Measurements from ENCODE around the gene ZNF451. TPM values are rescaled to one million over a fixed set of nuclear protein-coding genes. Genes with fewer than 3 reads are reported as not detected.

The ZNF451 gene
- total RNA-seq, 1 experiment from 2014 or later: 50.6 TPM

GRCh38 chr6:57180596-57180995, 90.6 kb downstream of the ZNF451 start:
- POLR2A ChIA-PET (ENCODE audit: unreplicated experiment): interaction anchor here (0.6 kb wide), 1 partner anchor 434 kb away, joined by 8 read pairs; no protein-coding TSS in a partner anchor
- no peaks in the 10 kb centered on the region for H3K9me3 ChIP-seq (ENCODE audit: insufficient read depth, low read depth)
- TF ChIP-seq CTCF (conservative IDR thresholded peaks at IDR 0.05) (no peak), EZH2 (IDR thresholded peaks at IDR 0.05; ENCODE audit: low read depth) (no peak)
- BruUV-seq (replicated peaks): no TSS peak
- CTCF ChIA-PET: no interaction called here
- no peak for DNase-seq
- H3K4me2 ChIP-seq: no peak overlapping the region
- no peak overlapping the region for H3K4me3 ChIP-seq
- H3K9me2 ChIP-seq (ENCODE audit: insufficient read depth): no peaks in the 10 kb centered on the region
- no peaks in the 10 kb centered on the region for H3K27me3 ChIP-seq (ENCODE audit: insufficient read depth, low read depth)
- H3K79me2 ChIP-seq (ENCODE audit: low read depth): peaks cover 59% of the 10 kb centered on the region
- no peaks in the 10 kb centered on the region for H4K20me1 ChIP-seq (ENCODE audit: insufficient read depth)
- no peak overlapping the region for H2AFZ ChIP-seq
- H3K27ac ChIP-seq: no peak overlapping the region
- H3F3A ChIP-seq (ENCODE audit: insufficient read depth, low read depth): no peaks in the 10 kb centered on the region
- H3K36me3 ChIP-seq (ENCODE audit: low read depth): peaks cover 12% of the 10 kb centered on the region
- peaks cover 6% of the 10 kb centered on the region for H3K4me1 ChIP-seq (replicated peaks; ENCODE audit: insufficient read depth)
- intact Hi-C loops (cut with micrococcal nuclease; ENCODE audit: unreplicated experiment): no loop called here

GRCh38 chr6:57182017-57182432, 92.0 kb downstream of the ZNF451 start:
- Histone ChIP-seq H3F3A (ENCODE audit: insufficient read depth, low read depth) (no peaks in the 10 kb centered on the region), H3K27me3 (ENCODE audit: insufficient read depth, low read depth) (no peaks in the 10 kb centered on the region), H3K79me2 (ENCODE audit: low read depth) (peaks cover 45% of the 10 kb centered on the region), H3K4me2 (no peak overlapping the region), H3K9me2 (ENCODE audit: insufficient read depth) (no peaks in the 10 kb centered on the region), H3K27ac (no peak overlapping the region), H4K20me1 (ENCODE audit: insufficient read depth) (no peaks in the 10 kb centered on the region), H3K36me3 (ENCODE audit: low read depth) (peaks cover 10% of the 10 kb centered on the region; the same call in 1 of the 2 replicates), H3K4me1 (replicated peaks; ENCODE audit: insufficient read depth) (no peaks in the 10 kb centered on the region), H2AFZ (no peak overlapping the region), H3K9me3 (ENCODE audit: insufficient read depth, low read depth) (no peaks in the 10 kb centered on the region), H3K4me3 (no peak overlapping the region)
- no peak for DNase-seq
- intact Hi-C loops (cut with micrococcal nuclease; ENCODE audit: unreplicated experiment): no loop called here
- no peak for TF ChIP-seq EZH2 (IDR thresholded peaks at IDR 0.05; ENCODE audit: low read depth)
- TF ChIP-seq CTCF (conservative IDR thresholded peaks at IDR 0.05): no peak
- BruUV-seq (replicated peaks): no TSS peak
- ChIA-PET CTCF (no interaction called here), POLR2A (ENCODE audit: unreplicated experiment) (no interaction called here)

GRCh38 chr6:57183336-57183735, 93.3 kb downstream of the ZNF451 start:
- POLR2A ChIA-PET (ENCODE audit: unreplicated experiment): no interaction called here
- H3K36me3 ChIP-seq (ENCODE audit: low read depth): peaks cover 10% of the 10 kb centered on the region; the same call in 1 of the 2 replicates
- peaks cover 32% of the 10 kb centered on the region for H3K79me2 ChIP-seq (ENCODE audit: low read depth)
- no peak overlapping the region for H3K4me3 ChIP-seq
- intact Hi-C loops (cut with micrococcal nuclease; ENCODE audit: unreplicated experiment): no loop called here
- no peak overlapping the region for H2AFZ ChIP-seq
- H4K20me1 ChIP-seq (ENCODE audit: insufficient read depth): no peaks in the 10 kb centered on the region
- BruUV-seq (replicated peaks): no TSS peak
- H3K4me1 ChIP-seq (replicated peaks; ENCODE audit: insufficient read depth): no peaks in the 10 kb centered on the region
- H3K9me3 ChIP-seq (ENCODE audit: insufficient read depth, low read depth): no peaks in the 10 kb centered on the region
- no peaks in the 10 kb centered on the region for H3K9me2 ChIP-seq (ENCODE audit: insufficient read depth)
- no peak for TF ChIP-seq EZH2 (IDR thresholded peaks at IDR 0.05; ENCODE audit: low read depth)
- no peak for TF ChIP-seq CTCF (conservative IDR thresholded peaks at IDR 0.05)
- CTCF ChIA-PET: no interaction called here
- DNase-seq: no peak
- H3K4me2 ChIP-seq: no peak overlapping the region
- no peak overlapping the region for H3K27ac ChIP-seq
- H3K27me3 ChIP-seq (ENCODE audit: insufficient read depth, low read depth): no peaks in the 10 kb centered on the region
- H3F3A ChIP-seq (ENCODE audit: insufficient read depth, low read depth): no peaks in the 10 kb centered on the region; the same call in 1 of the 2 replicates
